Ovary (tissue), 9 donors: ENCODE results near the gene RPL36. TPM values are rescaled to one million over a fixed set of nuclear protein-coding genes. Genes with fewer than 3 reads are reported as not detected.
A peak's percentile ranks its signal among the peaks of the same experiment; 100 is the strongest.

Experiments used
- DNase-seq, 5 donors: peaks; one replicate each; pipeline ENCODE4 v3.0.0-alpha.2; 2019 to 2020
- H3K27ac ChIP-seq, 2 donors: fragments of 200-600 bp; one replicate each; pipeline versions ENCODE4 v1.5.1 to v1.8.0; 2019 to 2022
- H3K27me3 ChIP-seq: fragments of 200-600 bp; one replicate; pipeline ENCODE4 v1.8.0; 2022
- H3K36me3 ChIP-seq: fragments of 200-600 bp; sonication (generic); one replicate; pipeline ENCODE4 v1.5.1; 2019
- H3K4me1 ChIP-seq: one replicate; pipeline ENCODE4 v1.8.1; 2013; ENCODE audit warnings: mild to moderate bottlenecking, moderate library complexity; ENCODE audit not compliant: insufficient read depth
- H3K4me3 ChIP-seq: fragments of 200-600 bp; sonication (generic); one replicate; pipeline ENCODE4 v1.5.1; 2017
- H3K9me3 ChIP-seq, 2 donors: fragments of 200-600 bp in 1 of 2; sonication (generic) in 1 of 2; one replicate each; pipeline versions ENCODE4 v1.5.1 to v1.8.1; 2013 to 2019; ENCODE audit warnings: mild to moderate bottlenecking in 1 of 2, moderate library complexity in 1 of 2
- EP300 ChIP-seq: sonication (generic); formaldehyde crosslinking; IDR thresholded peaks from one replicate; pipeline ENCODE4 v1.6.1; 2017; ENCODE audit warnings: antibody characterized with exemption
- POLR2A ChIP-seq: fragments of 450-650 bp; IDR thresholded peaks from one replicate; pipeline ENCODE4 v1.6.1; 2017; ENCODE audit warnings: antibody characterized with exemption, mild to moderate bottlenecking, moderate library complexity
- WGBS, 3 donors: extraction: QIAGEN DNeasy Blood & Tissue Kit in 1 of 3; methylation state at CpG; one replicate each; pipeline versions ENCODE4 v1.1.5 to v1.1.7; 2013 to 2017; 5-methylcytosine and 5-hydroxymethylcytosine counted together
- intact Hi-C, 4 donors: fragments of 100-400 bp; cut with DNase I; formaldehyde crosslinking; loops; one replicate each; pipeline versions ENCODE4 v1.11.0 to v1.15.1; 2022 to 2023
- polyA plus RNA-seq, 2 donors: library from polyadenylated mRNA; stranded (reverse); fragments of 200-250 nt in 1 of 2; fragments of 350-450 nt in 1 of 2; fragmentation: Illumina TruSeq in 1 of 2; extraction: RNeasy Lipid Tissue Mini Kit (QIAGEN cat#74804) in 1 of 2; gene quantifications; one replicate each; pipeline ENCODE4 v1.2.3, GENCODE V29; 2013 to 2014
- total RNA-seq, 7 donors: library from RNA; depleted of rRNA in 2 of 7; stranded (reverse); fragments of >200 nt in 2 of 7; fragmentation: NEBNext Ultra II Directional in 3 of 7; extraction: Animal tissue kit (Norgen Biotek cat#: 25700) in 3 of 7; gene quantifications; one replicate each; pipeline versions ENCODE4 v1.1.0 to v1.2.4, GENCODE V29; 2016 to 2023
- TF ChIP-seq, protein P1 (sequence below), 3 donors: fragments of 450-650 bp in 2 of 3; fragments of 200-600 bp in 1 of 3; IDR thresholded peaks; one replicate each; pipeline versions ENCODE4 v1.5.1 to v1.8.0; 2016 to 2022; ENCODE audit warnings: antibody characterized with exemption in 3 of 3, mild to moderate bottlenecking in 1 of 3
- donor health status: DM: no; HTN: no; CAD: no; lungs with moderate emphysema.
- donor health status: DM: no; HTN: no; CAD: no.
- donor health status: Bipolar disorder and iron deficiency.
- donor health status: DM: yes; HTN: yes; CAD: no.
- donor health status: DM: no; HTN: no; CAD: no.
- donor health status: DM: yes; HTN: yes; CAD: no.

The RPL36 gene
- total and polyA plus RNA-seq, 9 donors = 318 to 2,904 (median 1,897) TPM

DNA sequence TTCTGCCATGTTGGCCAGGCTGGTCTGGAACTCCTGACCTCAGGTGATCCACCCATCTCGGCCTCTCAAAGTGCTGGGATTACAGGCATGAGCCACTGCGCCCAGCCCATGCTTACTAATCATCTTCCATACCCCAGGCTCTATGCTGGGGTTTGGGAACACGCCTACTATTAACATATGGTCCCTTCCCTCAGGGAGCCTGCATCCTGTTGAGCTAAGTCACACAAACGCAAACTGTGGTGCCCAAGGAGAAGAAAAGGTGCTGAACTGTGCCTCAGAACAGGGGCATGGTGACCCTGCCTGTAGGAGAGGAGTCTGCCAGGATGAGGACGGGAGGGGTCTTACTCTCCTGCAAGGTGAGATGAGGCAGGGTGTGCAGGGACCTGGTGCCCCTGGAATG is 15.4 kb upstream of the RPL36 start:
- no peak for DNase-seq
- H3K4me1 ChIP-seq = peaks cover 5% of the 10 kb centered on the region
- no peaks in the 10 kb centered on the region for H3K9me3 ChIP-seq
- H3K4me3 ChIP-seq = no peak overlapping the region
- intact Hi-C loops = loop anchor here in 1 of 4 donors (5.0 kb wide), 1 partner anchor 47 kb away; no protein-coding TSS in a partner anchor
- no peak overlapping the region for H3K27ac ChIP-seq
- H3K27me3 ChIP-seq = no peaks in the 10 kb centered on the region
- 75 to 87% (median 77%) methylated on average over 5 of the region's 5 CpGs for WGBS, 3 donors
- TF ChIP-seq, protein P1, sequence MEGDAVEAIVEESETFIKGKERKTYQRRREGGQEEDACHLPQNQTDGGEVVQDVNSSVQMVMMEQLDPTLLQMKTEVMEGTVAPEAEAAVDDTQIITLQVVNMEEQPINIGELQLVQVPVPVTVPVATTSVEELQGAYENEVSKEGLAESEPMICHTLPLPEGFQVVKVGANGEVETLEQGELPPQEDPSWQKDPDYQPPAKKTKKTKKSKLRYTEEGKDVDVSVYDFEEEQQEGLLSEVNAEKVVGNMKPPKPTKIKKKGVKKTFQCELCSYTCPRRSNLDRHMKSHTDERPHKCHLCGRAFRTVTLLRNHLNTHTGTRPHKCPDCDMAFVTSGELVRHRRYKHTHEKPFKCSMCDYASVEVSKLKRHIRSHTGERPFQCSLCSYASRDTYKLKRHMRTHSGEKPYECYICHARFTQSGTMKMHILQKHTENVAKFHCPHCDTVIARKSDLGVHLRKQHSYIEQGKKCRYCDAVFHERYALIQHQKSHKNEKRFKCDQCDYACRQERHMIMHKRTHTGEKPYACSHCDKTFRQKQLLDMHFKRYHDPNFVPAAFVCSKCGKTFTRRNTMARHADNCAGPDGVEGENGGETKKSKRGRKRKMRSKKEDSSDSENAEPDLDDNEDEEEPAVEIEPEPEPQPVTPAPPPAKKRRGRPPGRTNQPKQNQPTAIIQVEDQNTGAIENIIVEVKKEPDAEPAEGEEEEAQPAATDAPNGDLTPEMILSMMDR (IDR thresholded peaks at IDR 0.05) = no peak
- TF ChIP-seq POLR2A (no peak), EP300 (no peak)
- no peaks in the 10 kb centered on the region for H3K36me3 ChIP-seq

DNA sequence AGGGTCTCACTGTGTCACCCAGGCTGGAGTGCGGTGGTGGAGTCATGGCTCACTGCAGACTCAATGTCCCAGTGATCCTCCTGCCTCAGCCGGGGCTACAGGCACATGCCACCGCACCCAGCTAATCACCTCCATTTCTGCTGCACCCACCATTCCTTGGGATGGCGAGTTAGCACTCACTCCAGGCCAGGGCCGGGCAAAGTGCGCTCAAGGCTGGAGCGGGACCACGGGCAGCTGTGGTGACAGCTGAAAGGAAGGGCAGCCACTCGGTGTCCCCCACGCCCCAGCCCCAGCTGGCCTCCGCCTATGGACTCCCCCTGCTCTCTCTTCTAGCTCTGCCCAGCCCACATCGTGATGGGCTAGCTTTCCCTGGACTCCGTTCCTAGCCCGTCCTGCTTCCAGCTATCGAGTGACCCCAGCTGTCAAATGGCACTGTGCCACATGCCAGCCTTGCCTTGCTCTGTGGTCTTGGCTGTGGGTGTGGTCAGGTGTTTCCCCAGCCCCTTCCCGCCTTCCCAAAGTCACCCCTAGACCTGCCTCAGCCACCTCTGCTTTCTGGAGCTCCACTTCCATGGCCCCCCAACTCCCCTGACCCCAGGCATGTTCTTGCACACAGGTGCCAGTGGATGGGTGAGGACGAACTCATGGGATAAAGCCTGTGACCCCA is 13.9 kb upstream of the RPL36 start:
- H3K27ac ChIP-seq = no peak overlapping the region
- intact Hi-C loops = loop anchor here in 1 of 4 donors (5.0 kb wide), 1 partner anchor 49 kb away; no protein-coding TSS in a partner anchor
- 62 to 73% (median 64%) methylated on average over 17 of the region's 17 CpGs for WGBS, 3 donors
- DNase-seq = peak in 1 of 5 donors; percentile 31
- H3K36me3 ChIP-seq = no peaks in the 10 kb centered on the region
- no peak overlapping the region for H3K4me3 ChIP-seq
- H3K9me3 ChIP-seq = no peaks in the 10 kb centered on the region
- peaks cover 8% of the 10 kb centered on the region for H3K4me1 ChIP-seq
- TF ChIP-seq, protein P1 (IDR thresholded peaks at IDR 0.05) = no peak
- TF ChIP-seq POLR2A (no peak), EP300 (no peak)
- H3K27me3 ChIP-seq = no peaks in the 10 kb centered on the region

DNA sequence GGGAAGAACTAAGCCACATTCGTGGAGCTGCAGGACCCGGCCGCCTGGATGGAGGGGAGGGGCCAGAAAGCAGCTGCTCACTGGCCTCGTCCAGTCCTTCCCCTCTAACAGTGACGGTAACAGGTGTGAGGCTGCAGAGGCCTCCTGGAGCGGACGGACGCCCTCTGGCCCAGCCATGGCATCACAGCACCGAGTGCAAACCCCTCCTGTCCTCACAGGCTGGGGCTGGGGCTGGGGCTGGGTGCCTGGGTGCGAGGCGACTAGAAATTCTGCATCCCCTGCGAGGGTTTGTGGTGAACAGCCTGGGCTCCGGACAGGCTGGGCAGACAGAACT is 13.4 kb upstream of the RPL36 start:
- intact Hi-C loops = loop anchor here in 1 of 4 donors (5.0 kb wide), 1 partner anchor 49 kb away; no protein-coding TSS in a partner anchor
- Histone ChIP-seq H3K36me3 (no peaks in the 10 kb centered on the region), H3K9me3 (no peaks in the 10 kb centered on the region), H3K27ac (no peak overlapping the region), H3K4me1 (peaks cover 10% of the 10 kb centered on the region), H3K4me3 (no peak overlapping the region), H3K27me3 (no peaks in the 10 kb centered on the region)
- 50 to 64% (median 56%) methylated on average over 13 of the region's 13 CpGs for WGBS, 3 donors
- peak in 1 of 5 donors; percentile 26 for DNase-seq
- TF ChIP-seq, protein P1 (IDR thresholded peaks at IDR 0.05) = no peak
- no peak for TF ChIP-seq POLR2A
- TF ChIP-seq EP300 = no peak

DNA sequence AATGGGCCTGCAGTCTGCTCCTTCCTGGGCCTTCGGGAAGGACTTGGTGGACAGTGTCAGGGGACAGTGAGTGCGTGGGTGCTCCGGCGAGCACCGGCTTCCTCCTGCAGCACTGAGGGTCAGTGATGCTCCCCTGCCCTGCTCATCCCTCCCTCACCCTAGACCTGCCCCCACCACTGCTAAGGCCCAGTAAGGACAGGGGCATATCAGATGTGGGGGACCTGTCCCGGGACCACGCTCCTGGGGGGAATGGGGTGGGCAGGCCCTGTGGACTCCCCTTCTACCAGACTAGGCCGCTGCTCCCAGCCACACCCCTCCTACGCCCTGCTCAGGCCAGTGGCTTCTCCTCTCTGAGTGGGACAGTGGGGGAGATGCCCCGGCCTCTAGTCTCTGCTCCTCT is 13.0 kb upstream of the RPL36 start:
- WGBS, 3 donors = 81 to 85% (median 85%) methylated on average over 9 to 10 of the region's 10 CpGs
- Histone ChIP-seq H3K9me3 (no peaks in the 10 kb centered on the region), H3K27ac (no peak overlapping the region), H3K4me3 (no peak overlapping the region), H3K4me1 (peaks cover 10% of the 10 kb centered on the region), H3K27me3 (no peaks in the 10 kb centered on the region), H3K36me3 (no peaks in the 10 kb centered on the region)
- TF ChIP-seq EP300 (no peak), POLR2A (no peak)
- TF ChIP-seq, protein P1 (IDR thresholded peaks at IDR 0.05) = no peak
- no peak for DNase-seq
- intact Hi-C loops = loop anchor here in 1 of 4 donors (5.0 kb wide), 1 partner anchor 50 kb away; no protein-coding TSS in a partner anchor
